Lower leg skin (tissue), 3 donors: Measurements from ENCODE around the gene GNG12.

Source experiments
- POLR2A ChIP-seq, 2 donors: fragments of 450-650 bp; IDR thresholded peaks; one replicate each; pipeline ENCODE4 v1.6.1; 2016 to 2017; ENCODE audit warnings: antibody characterized with exemption in 2 of 2, mild to moderate bottlenecking in 1 of 2, moderate library complexity in 1 of 2
- TF ChIP-seq, protein P1 (sequence below), 3 donors: fragments of 450-650 bp; IDR thresholded peaks; one replicate each; pipeline ENCODE4 v1.5.1; 2016; ENCODE audit warnings: antibody characterized with exemption in 3 of 3, mild to moderate bottlenecking in 3 of 3, moderate library complexity in 2 of 3

- TF ChIP-seq, protein P1, sequence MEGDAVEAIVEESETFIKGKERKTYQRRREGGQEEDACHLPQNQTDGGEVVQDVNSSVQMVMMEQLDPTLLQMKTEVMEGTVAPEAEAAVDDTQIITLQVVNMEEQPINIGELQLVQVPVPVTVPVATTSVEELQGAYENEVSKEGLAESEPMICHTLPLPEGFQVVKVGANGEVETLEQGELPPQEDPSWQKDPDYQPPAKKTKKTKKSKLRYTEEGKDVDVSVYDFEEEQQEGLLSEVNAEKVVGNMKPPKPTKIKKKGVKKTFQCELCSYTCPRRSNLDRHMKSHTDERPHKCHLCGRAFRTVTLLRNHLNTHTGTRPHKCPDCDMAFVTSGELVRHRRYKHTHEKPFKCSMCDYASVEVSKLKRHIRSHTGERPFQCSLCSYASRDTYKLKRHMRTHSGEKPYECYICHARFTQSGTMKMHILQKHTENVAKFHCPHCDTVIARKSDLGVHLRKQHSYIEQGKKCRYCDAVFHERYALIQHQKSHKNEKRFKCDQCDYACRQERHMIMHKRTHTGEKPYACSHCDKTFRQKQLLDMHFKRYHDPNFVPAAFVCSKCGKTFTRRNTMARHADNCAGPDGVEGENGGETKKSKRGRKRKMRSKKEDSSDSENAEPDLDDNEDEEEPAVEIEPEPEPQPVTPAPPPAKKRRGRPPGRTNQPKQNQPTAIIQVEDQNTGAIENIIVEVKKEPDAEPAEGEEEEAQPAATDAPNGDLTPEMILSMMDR (IDR thresholded peaks at IDR 0.05) = no peak
- TF ChIP-seq POLR2A (IDR thresholded peaks at IDR 0.05) = no peak
Measured at GRCh38 chr1:67723620-67724019, 109.6 kb downstream of the GNG12 start.
